Lung (tissue), 16 donors: ENCODE results near the gene PTGER3. TPM values are rescaled to one million over a fixed set of nuclear protein-coding genes. Genes with fewer than 3 reads are reported as not detected.

Experiments used
- ATAC-seq: fragments of 200-7000 bp; cut with Tn5 transposase; one replicate; pipeline ENCODE4 v1.9.1; 2020; ENCODE audit warnings: moderate number of reproducible peaks; ENCODE audit not compliant: insufficient read depth, low FRiP score
- DNase-seq, 3 donors: peaks; one replicate each; pipeline ENCODE4 v3.0.0-alpha.2; 2013 to 2017
- H3K27ac ChIP-seq, 2 donors: one replicate each; pipeline ENCODE4 v1.5.1; 2013; ENCODE audit warnings: mild to moderate bottlenecking in 2 of 2, moderate library complexity in 2 of 2, control low read depth in 1 of 2, inconsistent platforms in 1 of 2, low read depth in 1 of 2, low read length in 1 of 2
- H3K27me3 ChIP-seq, 3 donors: one replicate each; pipeline ENCODE4 v1.5.1; 2013; ENCODE audit warnings: low read length in 2 of 3; ENCODE audit not compliant: control insufficient read depth in 3 of 3, insufficient read depth in 3 of 3
- H3K36me3 ChIP-seq, 4 donors: one replicate each; pipeline ENCODE4 v1.5.1; 2013; ENCODE audit warnings: low read length in 4 of 4, mild to moderate bottlenecking in 1 of 4, moderate library complexity in 1 of 4; ENCODE audit not compliant: control insufficient read depth in 4 of 4, insufficient read depth in 4 of 4
- H3K4me1 ChIP-seq, 5 donors: one replicate each; pipeline ENCODE4 v1.5.1; 2013; ENCODE audit warnings: low read length in 5 of 5, mild to moderate bottlenecking in 2 of 5, moderate library complexity in 1 of 5; ENCODE audit not compliant: control insufficient read depth in 5 of 5, insufficient read depth in 5 of 5
- H3K4me3 ChIP-seq: one replicate; pipeline ENCODE4 v1.5.1; 2013; ENCODE audit warnings: mild to moderate bottlenecking, control low read depth, moderate library complexity
- H3K9ac ChIP-seq, 2 donors: one replicate each; pipeline ENCODE4 v1.5.1; 2013; ENCODE audit warnings: low read length in 2 of 2, control low read depth in 1 of 2; ENCODE audit not compliant: insufficient read depth in 1 of 2
- H3K9me3 ChIP-seq, 4 donors: one replicate each; pipeline ENCODE4 v1.5.1; 2013; ENCODE audit warnings: low read length in 3 of 4, mild to moderate bottlenecking in 1 of 4, moderate library complexity in 1 of 4; ENCODE audit not compliant: control insufficient read depth in 4 of 4, insufficient read depth in 3 of 4
- WGBS, 2 donors: extraction: QIAGEN DNeasy Blood & Tissue Kit; methylation state at CpG; one replicate each; pipeline ENCODE4 v1.1.7; 2013; 5-methylcytosine and 5-hydroxymethylcytosine counted together
- long read RNA-seq, 5 donors: transcript quantifications; one replicate each; lab custom pipeline, GENCODE V29; 2026
- polyA plus RNA-seq, 2 donors: library from polyadenylated mRNA; stranded (reverse); fragments of 200-250 nt; gene quantifications; one replicate each; pipeline ENCODE4 v1.2.1, GENCODE V29; 2013
- total RNA-seq, 2 donors: library from RNA; depleted of rRNA in 1 of 2; stranded (reverse); fragments of >200 nt in 1 of 2; gene quantifications; one replicate each; pipeline ENCODE4 v1.2.1, GENCODE V29; 2014 to 2021
- TF ChIP-seq, protein P1 (sequence below): IDR thresholded peaks from 2 replicates; pipeline ENCODE4 v1.5.1; 2012; ENCODE audit warnings: mild to moderate bottlenecking; ENCODE audit errors: control extremely low read depth, extremely low read depth
- donor health status: control.
- donor health status: control.
- donor health status: Bipolar disorder and iron deficiency.
- donor health status: healthy.
- donor health status: DM: yes; HTN: yes; CAD: no.

Gene PTGER3
- total RNA-seq (1 to 10 TPM; 1.7 to 1.8 TPM), polyA plus RNA-seq (1 to 10 TPM in 1 of 2 donors, under 1 TPM in 1; 0.31 to 1.0 TPM)
- long read RNA-seq, donor 1, result 0 reads
- long read RNA-seq, donor 2, result 0 reads
- long read RNA-seq, donor 3, result 0 reads
- long read RNA-seq, donor 4, partial matches to known transcripts, result 0 of 1 reads
- long read RNA-seq, donor 4, other reads (novel, unspliced or antisense), result 0 of 1 reads
- long read RNA-seq, donor 5, partial matches to known transcripts, result 0 of 1 reads
- long read RNA-seq, donor 5, other reads (novel, unspliced or antisense), result 0 of 1 reads

DNA sequence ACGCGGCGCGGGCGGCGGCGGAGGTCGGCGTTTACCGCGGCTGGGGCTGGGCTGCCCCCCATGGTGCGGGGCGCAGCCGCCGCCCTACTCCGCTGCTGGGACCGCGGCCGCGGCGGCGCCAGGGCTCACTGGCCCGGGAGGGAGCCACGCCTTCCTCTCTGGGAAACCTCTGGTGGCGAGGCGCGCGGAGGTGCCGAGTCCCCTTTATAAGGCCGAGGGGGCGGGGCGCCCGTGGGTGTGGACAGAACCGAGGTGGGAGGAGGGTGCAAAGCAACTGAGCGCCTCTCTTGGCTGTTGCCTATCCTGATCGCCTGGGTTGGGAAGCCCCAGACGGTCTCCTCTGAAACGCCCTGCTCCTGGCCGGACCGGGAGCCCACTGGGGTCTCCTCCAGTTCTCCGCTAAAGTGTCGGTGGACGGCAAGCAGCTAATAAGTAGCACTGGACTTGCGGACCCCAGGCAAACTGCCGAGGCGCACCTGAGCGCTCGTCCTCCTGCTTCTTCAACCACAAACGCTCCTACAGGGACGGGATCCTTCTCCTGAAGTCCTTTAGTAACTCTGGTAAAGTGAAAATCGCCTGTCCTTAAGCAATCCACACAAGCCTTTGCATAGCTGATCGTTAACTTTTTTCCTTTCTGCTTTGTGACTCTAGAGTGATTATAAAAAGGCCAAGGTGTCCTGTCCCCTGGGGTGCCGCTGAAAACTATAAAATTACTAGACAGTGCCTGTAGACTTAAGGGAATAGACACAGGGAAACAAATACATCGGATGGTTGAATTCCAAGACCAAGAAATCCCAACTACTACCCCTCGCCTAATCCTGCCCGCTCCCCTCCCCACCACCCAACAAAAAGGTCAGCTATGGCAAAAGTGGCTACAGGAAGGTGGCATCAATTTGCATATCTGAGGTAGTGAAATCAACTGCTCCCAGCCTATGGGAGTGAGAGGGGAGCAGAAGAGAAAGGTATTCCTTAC, at the start of gene PTGER3:
TSS of gene PTGER3 (minus strand) at position 182 of the 973 bp plus-strand sequence. CDS start 239 bp downstream, outside the sequence.
- Histone ChIP-seq H3K4me1 (peaks cover 0 to 13% (median 3%) of the 10 kb centered on the region in 5 donors), H3K4me3 (peak within 1 kb of the TSS; percentile 29), H3K36me3 (no peaks in the 10 kb centered on the region), H3K9ac (no peak within 1 kb of the TSS), H3K27me3 (peaks cover 0 to 69% (median 51%) of the 10 kb centered on the region in 3 donors), H3K27ac (no peak within 1 kb of the TSS), H3K9me3 (no peaks in the 10 kb centered on the region)
- peak; percentile 80 for ATAC-seq
- 5 to 6% methylated on average over 56 of the region's 56 CpGs for WGBS, 2 donors
- peak; percentile 9 to 55 (median 32) for DNase-seq
- TF ChIP-seq, protein P1, sequence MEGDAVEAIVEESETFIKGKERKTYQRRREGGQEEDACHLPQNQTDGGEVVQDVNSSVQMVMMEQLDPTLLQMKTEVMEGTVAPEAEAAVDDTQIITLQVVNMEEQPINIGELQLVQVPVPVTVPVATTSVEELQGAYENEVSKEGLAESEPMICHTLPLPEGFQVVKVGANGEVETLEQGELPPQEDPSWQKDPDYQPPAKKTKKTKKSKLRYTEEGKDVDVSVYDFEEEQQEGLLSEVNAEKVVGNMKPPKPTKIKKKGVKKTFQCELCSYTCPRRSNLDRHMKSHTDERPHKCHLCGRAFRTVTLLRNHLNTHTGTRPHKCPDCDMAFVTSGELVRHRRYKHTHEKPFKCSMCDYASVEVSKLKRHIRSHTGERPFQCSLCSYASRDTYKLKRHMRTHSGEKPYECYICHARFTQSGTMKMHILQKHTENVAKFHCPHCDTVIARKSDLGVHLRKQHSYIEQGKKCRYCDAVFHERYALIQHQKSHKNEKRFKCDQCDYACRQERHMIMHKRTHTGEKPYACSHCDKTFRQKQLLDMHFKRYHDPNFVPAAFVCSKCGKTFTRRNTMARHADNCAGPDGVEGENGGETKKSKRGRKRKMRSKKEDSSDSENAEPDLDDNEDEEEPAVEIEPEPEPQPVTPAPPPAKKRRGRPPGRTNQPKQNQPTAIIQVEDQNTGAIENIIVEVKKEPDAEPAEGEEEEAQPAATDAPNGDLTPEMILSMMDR, result no peak

DNA sequence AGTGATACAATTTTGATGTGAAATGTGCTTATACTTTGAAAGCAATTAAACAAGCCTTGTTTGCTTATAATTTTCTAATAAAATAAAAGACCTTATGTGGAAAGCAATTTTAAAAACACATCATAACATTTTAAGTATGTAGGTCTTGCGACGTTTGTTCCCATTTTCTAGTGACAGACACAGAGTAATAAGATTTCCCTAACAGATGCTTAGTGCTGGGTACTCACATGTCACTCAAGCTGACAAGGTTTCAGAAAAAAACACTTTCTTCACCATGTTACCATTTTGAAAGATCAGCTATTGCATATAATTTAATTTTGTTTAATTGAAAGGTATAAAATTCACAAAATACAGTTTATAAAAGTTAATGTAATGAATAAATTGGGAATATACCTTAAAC, 47.3 kb upstream of the PTGER3 start:
- no peaks in the 10 kb centered on the region for H3K4me1 ChIP-seq
- no peaks in the 10 kb centered on the region for H3K36me3 ChIP-seq
- no peak overlapping the region for H3K4me3 ChIP-seq
- no peak overlapping the region for H3K27ac ChIP-seq
- H3K27me3 ChIP-seq, result no peaks in the 10 kb centered on the region
- no peak for ATAC-seq
- H3K9me3 ChIP-seq, result no peaks in the 10 kb centered on the region
- WGBS, 2 donors, result 90 to 95% methylated on average over 2 of the region's 2 CpGs
- no peak for DNase-seq
- TF ChIP-seq, protein P1, result no peak
- H3K9ac ChIP-seq, result no peak overlapping the region

DNA sequence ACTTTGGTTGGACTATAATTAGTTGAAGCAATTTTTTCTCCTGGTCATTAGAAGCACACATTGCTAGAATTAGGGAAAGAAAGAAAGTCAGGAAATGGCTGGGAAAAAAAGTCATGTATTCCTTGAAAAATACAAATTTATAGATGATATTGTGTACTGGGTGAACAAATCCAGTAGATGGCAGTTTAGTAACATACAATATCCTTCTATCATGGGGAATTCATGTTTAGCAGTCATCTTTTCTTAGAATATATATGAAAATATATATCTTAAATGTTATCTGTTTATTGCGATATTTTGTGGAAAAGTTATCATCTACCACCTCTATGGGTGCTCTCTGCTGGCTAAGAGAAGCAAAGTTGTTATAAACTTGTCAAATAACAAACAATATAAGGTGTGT, 46.3 kb upstream of the PTGER3 start:
- 79 to 86% methylated on average over 1 of the region's 1 CpG for WGBS, 2 donors
- H3K9me3 ChIP-seq, result no peaks in the 10 kb centered on the region
- DNase-seq, result peak in 2 of 3 donors; percentile 50 to 62
- no peak for ATAC-seq
- TF ChIP-seq, protein P1, result no peak
- no peaks in the 10 kb centered on the region for H3K27me3 ChIP-seq
- no peak overlapping the region for H3K27ac ChIP-seq
- H3K4me1 ChIP-seq, result no peaks in the 10 kb centered on the region
- no peak overlapping the region for H3K4me3 ChIP-seq
- no peak overlapping the region for H3K9ac ChIP-seq
- H3K36me3 ChIP-seq, result no peaks in the 10 kb centered on the region
